ENCODE results near the gene DNM2. TPM values are rescaled to one million over a fixed set of nuclear protein-coding genes. Genes with fewer than 3 reads are reported as not detected.
"Not testable (repeated sequence)": the region's sequence is repeated elsewhere in the genome, so short reads cannot be mapped to it uniquely, and the experiment has no call there.

Gene DNM2
- total RNA-seq, 1 experiment from 2014 or later = 59.5 TPM

DNA sequence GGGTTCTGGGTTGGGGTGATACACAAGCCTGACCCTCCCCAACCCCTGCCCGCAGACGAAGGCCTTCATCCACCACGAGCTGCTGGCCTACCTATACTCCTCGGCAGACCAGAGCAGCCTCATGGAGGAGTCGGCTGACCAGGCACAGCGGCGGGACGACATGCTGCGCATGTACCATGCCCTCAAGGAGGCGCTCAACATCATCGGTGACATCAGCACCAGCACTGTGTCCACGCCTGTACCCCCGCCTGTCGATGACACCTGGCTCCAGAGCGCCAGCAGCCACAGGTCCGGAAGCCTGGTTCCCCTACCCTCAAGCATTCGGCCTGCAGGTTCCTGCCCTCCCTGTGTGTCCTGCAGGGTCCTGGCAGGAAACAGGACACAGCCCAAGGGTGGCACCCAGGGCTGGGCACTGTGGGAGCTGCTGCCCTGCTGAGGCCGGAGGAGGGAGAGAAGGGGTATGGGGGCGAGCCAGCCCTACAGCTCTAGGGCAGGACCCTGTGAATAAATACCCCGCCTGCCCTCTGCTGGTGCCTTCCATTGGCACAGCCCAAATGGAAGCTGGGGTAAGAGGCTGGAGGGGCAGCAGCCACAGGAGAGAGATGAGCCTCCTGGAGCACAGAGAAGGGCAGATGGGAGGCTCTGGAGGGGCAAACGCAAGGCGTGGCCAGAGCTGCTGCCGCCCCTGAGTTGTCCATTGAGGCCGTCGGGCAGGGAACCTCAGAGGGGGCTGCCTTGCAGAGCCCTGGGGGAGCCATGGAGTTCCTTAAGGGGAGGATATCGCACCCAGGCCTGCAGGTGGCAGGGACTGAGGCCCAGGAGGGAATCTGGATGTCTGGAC is 111.3 kb downstream of the DNM2 start:
- no peak overlapping the region for H3K27ac ChIP-seq
- DNase-seq = no peak
- H3K4me3 ChIP-seq = no peak overlapping the region
- no peaks in the 10 kb centered on the region for H3K27me3 ChIP-seq
- peaks cover 28% of the 10 kb centered on the region for H3K36me3 ChIP-seq
- no peaks in the 10 kb centered on the region for H3K9me3 ChIP-seq (replicated peaks)
- H3K4me1 ChIP-seq = no peaks in the 10 kb centered on the region

- Histone ChIP-seq H3K27ac (no peak overlapping the region), H3K4me3 (no peak overlapping the region), H3K36me3 (peaks cover 23% of the 10 kb centered on the region), H3K9me3 (replicated peaks) (no peaks in the 10 kb centered on the region), H3K27me3 (no peaks in the 10 kb centered on the region), H3K4me1 (no peaks in the 10 kb centered on the region)
- DNase-seq = no peak
These were observed 112.1 kb downstream of the DNM2 start for GRCh38 chr19:10829967-10830366.

DNA sequence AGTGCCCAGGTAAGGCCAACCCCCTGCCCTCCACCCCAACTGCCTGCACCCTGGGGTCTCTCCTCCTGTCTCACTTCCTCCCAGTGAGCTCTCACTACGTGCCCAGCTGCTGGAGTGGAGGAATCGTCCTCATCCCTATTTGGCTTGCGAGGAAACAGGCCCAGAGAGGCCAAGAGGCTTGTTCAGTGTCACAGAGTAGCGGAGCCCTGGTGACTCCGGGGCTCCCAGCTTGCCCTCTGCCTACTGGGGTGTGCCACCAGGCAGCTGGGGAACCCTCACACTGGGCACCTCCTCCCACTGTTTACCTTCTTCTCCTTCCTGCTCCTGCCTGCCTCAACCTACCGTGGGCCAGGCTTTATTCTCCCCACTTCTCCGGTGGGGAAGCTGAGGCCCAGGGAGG is 112.5 kb downstream of the DNM2 start:
- H3K36me3 ChIP-seq = peaks cover 22% of the 10 kb centered on the region
- no peak overlapping the region for H3K27ac ChIP-seq
- no peaks in the 10 kb centered on the region for H3K9me3 ChIP-seq (replicated peaks)
- no peak overlapping the region for H3K4me3 ChIP-seq
- no peaks in the 10 kb centered on the region for H3K27me3 ChIP-seq
- no peaks in the 10 kb centered on the region for H3K4me1 ChIP-seq
- no peak for DNase-seq

DNA sequence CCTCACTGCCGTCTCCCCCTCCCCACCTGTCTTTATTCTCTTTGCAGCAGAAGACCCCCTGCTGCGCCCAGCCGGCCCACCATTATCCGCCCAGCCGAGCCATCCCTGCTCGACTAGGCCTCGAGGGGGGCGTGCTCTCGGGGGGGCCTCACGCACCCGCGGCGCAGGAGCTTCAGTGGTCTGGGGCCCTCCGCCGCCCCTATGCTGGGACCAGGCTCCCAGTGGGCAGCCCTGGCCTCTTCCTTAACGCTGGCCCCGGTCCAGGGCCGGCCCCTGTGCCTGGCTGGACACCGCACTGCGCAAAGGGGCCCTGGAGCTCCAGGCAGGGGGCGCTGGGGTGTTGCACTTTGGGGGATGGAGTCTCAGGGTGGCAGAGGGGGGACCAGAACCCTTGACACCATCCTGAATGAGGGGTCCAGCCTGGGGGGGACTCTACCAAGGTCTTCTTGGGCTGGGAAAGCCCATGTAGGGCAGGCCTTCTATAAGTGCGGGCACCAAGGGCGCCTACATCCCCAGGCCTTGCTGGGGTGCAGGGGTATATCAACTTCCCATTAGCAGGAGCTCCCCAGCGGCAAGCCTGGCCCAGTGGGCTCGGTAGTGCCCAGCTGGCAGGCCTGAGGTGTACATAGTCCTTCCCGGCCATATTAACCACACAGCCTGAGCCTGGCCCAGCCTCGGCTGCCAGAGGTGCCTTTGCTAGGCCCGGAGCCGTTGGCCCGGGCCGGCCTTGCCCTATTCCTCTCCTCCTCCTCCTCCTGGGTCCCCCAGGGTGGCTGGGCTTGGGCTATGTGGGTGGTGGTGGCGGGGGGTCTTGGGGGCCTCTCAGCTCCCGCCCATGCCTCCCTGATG is 113.3 kb downstream of the DNM2 start:
- no peak for DNase-seq
- H3K27ac ChIP-seq = no peak overlapping the region
- H3K4me3 ChIP-seq = no peak overlapping the region
- H3K9me3 ChIP-seq (replicated peaks) = no peaks in the 10 kb centered on the region
- peaks cover 20% of the 10 kb centered on the region for H3K36me3 ChIP-seq
- H3K27me3 ChIP-seq = no peaks in the 10 kb centered on the region
- H3K4me1 ChIP-seq = no peaks in the 10 kb centered on the region

DNA sequence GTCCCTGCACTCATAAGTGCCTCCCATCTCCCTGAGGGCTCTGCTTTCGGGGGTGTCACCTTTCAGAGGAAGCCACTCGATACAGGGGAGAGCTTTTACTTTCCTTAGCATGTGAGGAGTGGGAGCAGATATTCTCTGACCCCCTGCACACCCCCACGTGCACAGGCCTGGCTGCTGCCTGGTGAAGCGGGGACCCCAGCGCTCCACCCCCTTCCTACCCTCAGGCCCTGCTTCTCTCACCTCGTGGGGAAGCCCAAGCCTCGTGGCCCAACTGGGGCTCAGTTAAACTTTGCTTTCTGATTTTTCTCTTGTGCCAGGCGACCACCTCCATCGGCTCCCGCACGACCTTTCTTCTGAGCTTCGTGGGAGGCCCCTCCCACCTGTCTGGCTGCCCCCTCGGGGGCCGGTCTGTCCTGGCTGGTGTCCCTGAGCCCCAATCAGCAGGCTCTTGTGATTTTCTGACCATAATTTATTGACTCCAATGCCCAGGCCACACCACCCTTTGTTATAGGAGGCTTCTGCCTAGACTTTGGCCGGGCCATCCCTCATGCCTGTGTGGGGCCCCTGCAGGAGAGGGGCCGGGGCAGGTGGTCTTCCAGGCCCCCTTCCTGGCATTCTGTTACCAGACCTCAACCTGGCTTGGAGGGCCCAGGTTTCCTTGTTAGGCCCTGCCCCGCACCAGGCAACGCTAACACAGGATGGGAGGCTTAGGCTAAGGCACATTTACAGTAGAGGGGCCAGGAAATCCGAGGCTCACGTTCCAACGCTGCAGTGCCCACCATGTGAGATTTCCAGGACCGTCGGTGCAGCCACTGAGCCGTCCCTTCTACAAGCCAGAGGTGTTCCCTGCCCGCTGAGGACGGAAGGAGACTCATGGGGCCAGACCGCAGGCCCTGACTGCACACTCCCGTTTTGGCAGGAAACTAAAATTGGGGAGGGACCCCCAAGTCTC is 114.4 kb downstream of the DNM2 start:
- peaks cover 17% of the 10 kb centered on the region for H3K36me3 ChIP-seq
- DNase-seq = no peak

GRCh38 chr19:10832939-10833296 is 115.0 kb downstream of the DNM2 start:
- no peak for DNase-seq
- no peak overlapping the region for H3K4me3 ChIP-seq
- H3K9me3 ChIP-seq (replicated peaks) = no peaks in the 10 kb centered on the region
- H3K27ac ChIP-seq = no peak overlapping the region
- H3K27me3 ChIP-seq = no peaks in the 10 kb centered on the region
- no peaks in the 10 kb centered on the region for H3K4me1 ChIP-seq
- H3K36me3 ChIP-seq = peaks cover 17% of the 10 kb centered on the region

More for the DNA sequence above, 114.4 kb downstream of the DNM2 start:
- no peak overlapping the region for H3K4me3 ChIP-seq
- H3K4me1 ChIP-seq = no peaks in the 10 kb centered on the region
- H3K27ac ChIP-seq = no peak overlapping the region
- no peaks in the 10 kb centered on the region for H3K9me3 ChIP-seq (replicated peaks)
- no peaks in the 10 kb centered on the region for H3K27me3 ChIP-seq

- Histone ChIP-seq H3K9me3 (replicated peaks) (no peaks in the 10 kb centered on the region), H3K36me3 (peaks cover 17% of the 10 kb centered on the region), H3K27me3 (no peaks in the 10 kb centered on the region), H3K4me1 (no peaks in the 10 kb centered on the region), H3K27ac (no peak overlapping the region), H3K4me3 (peak overlapping the region; percentile 87)
- DNase-seq = no peak
These were observed 117.3 kb downstream of the DNM2 start for GRCh38 chr19:10835089-10835753.

DNA sequence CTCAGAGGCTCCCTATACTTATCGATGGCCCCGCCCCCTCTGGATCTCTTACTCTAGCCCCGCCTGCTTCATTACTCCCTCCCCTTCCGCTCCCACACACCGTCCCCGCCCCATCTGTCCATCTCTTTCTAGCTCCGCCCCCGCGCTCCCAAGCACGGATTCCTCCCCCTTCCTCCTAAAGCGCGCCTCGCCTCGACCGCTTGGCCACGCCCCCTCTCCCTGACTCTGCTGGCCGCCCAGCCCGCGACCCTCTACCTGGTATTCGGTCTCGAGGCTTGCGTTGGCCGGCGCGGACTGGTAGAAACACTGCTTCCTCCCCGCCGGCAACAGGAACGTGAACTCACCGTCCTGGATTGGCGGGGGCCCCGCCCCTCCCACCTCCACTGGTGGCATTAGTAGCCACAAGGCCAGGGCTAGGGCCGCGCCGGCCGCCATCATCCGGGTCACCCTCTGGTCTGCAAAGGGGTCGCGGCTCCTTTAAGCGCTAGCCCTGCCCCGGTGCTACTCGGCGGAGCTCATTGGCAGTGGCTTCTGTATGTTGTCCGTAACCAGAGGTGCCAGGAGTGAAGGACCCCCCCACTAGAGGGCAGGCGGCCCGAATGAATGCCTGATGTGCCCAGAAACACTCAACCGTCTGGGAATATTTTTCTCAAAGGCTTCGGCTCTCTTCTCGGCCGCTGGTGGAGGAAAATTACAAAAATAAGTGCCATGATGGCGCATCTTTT is 118.0 kb downstream of the DNM2 start, which contains the start of gene TMED1:
Gene TMED1 (minus strand): TSS at position 459 of the 725 bp plus-strand sequence. CDS start 21 bp downstream, at position 438.
- H3K27me3 ChIP-seq = no peaks in the 10 kb centered on the region
- H3K4me3 ChIP-seq = peak within 1 kb of the TSS; percentile 87
- no peaks in the 10 kb centered on the region for H3K4me1 ChIP-seq
- H3K36me3 ChIP-seq = peaks cover 17% of the 10 kb centered on the region
- peak; percentile 100 for DNase-seq
- H3K9me3 ChIP-seq (replicated peaks) = no peaks in the 10 kb centered on the region
- peak within 1 kb of the TSS; percentile 96 for H3K27ac ChIP-seq

- H3K27ac ChIP-seq = peak overlapping the region; percentile 96
- H3K4me1 ChIP-seq = no peaks in the 10 kb centered on the region
- DNase-seq = peak; percentile 92 to 94
- peak overlapping the region; percentile 87 for H3K4me3 ChIP-seq
- H3K27me3 ChIP-seq = no peaks in the 10 kb centered on the region
- H3K9me3 ChIP-seq (replicated peaks) = no peaks in the 10 kb centered on the region
- peaks cover 17% of the 10 kb centered on the region for H3K36me3 ChIP-seq
These were observed 118.8 kb downstream of the DNM2 start for GRCh38 chr19:10836479-10837330.

GRCh38 chr19:10837649-10838048 is 119.8 kb downstream of the DNM2 start:
- H3K27ac ChIP-seq; H3K27me3 ChIP-seq; H3K4me3 ChIP-seq; H3K9me3 ChIP-seq (replicated peaks); H3K4me1 ChIP-seq; DNase-seq: not testable (repeated sequence)
- peaks cover 14% of the 10 kb centered on the region for H3K36me3 ChIP-seq

DNA sequence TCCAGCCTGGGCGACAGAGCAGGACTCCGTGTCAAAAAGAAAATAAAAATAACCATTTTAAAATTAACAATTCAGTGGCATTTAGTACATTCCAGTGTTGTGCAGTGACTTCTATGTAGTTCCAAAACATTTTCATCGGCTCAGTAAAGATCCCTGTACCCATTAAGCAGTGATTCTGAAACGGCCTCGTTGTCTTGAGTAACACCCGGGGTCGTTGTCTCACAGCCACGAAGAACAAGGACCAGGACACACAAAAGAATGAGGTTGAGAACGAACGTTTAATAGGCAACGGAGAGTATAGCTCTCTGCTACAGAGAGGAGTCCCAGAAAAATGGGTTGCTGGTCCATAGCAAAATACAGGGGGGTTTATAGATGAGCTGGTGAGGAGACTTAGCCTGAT is 120.5 kb downstream of the DNM2 start:
- no peaks in the 10 kb centered on the region for H3K9me3 ChIP-seq (replicated peaks)
- no peaks in the 10 kb centered on the region for H3K4me1 ChIP-seq
- no peak for DNase-seq
- no peak overlapping the region for H3K27ac ChIP-seq
- no peaks in the 10 kb centered on the region for H3K27me3 ChIP-seq
- H3K4me3 ChIP-seq = no peak overlapping the region
- H3K36me3 ChIP-seq = peaks cover 7% of the 10 kb centered on the region

- Histone ChIP-seq H3K27me3 (no peaks in the 10 kb centered on the region), H3K36me3 (peaks cover 4% of the 10 kb centered on the region; the same call in 1 of the 2 replicates), H3K9me3 (replicated peaks) (no peaks in the 10 kb centered on the region), H3K4me1 (no peaks in the 10 kb centered on the region), H3K27ac (no peak overlapping the region), H3K4me3 (no peak overlapping the region)
- DNase-seq = no peak
These were observed 121.5 kb downstream of the DNM2 start for GRCh38 chr19:10839114-10840050.

Measured in SJCRH30 (cell line).